HG03159 (cell line): ENCODE measurements around the gene HOXC13.

Experiments used
- ATAC-seq: cut with Tn5 transposase; IDR thresholded peaks from one replicate; pipeline ENCODE4 v1.9.1; 2021; ENCODE audit warnings: mild to moderate bottlenecking, moderate library complexity; ENCODE audit not compliant: unreplicated experiment

Gene HOXC13

GRCh38 chr12:53968214-53969127 lies 29.8 kb downstream of the HOXC13 start:
- ATAC-seq = no peak

GRCh38 chr12:53969588-53970259 lies 31.1 kb downstream of the HOXC13 start:
- no peak for ATAC-seq

DNA sequence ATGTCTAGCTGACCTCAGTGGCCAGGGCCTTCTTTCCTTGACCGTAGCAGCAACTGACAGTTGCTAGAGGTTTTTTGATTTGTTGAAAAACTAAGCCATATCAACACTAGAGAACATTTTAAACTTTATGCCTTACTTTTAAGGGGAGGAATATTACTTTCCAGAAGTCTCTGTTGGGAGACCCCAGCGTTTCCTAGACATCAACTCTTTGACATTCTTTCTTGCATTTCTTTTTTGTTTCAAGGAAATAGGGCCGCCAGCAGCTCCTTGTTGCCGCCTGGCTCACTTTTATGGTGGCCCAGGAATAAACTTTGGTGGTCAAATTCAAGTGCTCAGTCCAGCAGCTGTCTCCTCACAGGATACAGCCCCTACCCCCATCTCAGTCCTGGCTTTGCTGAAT lies 31.8 kb downstream of the HOXC13 start:
- ATAC-seq = no peak

DNA sequence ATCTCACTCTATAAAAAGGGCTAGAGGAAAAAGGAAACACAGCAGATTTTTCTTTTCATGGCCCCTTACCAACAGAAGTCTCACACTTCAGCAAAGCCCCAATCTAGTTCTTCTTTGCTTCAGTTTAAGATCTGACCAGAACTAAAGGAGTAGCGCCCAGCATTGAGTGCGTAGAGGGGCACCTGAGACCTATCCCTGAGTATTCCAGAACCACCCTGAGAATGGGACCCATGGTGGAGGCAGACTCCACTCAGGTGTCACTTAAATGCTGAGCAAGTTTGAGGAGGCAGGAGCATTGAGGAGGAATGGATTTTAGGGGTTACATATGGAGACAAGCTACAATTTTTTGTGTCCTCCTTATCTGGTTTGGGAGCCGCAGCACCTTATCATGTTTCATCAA lies 32.5 kb downstream of the HOXC13 start:
- ATAC-seq = no peak

- no peak for ATAC-seq
These were observed 33.1 kb downstream of the HOXC13 start for GRCh38 chr12:53971686-53972085.

DNA sequence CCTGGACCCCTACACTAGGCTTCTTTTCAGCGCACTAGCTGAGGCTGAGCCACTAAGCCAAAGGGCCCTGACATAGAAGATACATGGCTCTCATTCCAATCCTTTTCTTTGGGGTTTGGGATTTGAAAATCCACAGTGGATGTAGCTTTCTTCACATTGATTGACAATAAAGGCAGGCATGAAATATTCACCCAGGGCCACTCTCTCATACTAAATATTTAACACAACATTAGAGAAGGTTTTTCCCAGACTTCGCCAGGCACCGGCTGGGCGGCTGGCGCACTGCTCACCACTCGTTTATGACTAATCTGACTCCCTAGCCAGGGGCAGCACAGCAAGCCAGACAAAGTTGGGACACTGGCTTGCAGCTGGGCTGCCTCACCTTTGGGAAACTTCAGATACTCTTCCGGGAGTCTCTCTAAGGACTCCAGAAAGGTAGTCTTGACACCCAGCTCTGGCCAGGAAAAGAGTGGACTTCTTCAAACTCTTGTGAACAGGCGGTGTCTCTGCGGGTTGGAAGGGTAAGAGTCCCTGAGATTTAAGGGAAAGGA lies 33.6 kb downstream of the HOXC13 start:
- ATAC-seq = no peak

- no peak for ATAC-seq
These were observed 34.1 kb downstream of the HOXC13 start, which contains the start of gene HOXC11 for GRCh38 chr12:53972722-53973235. TSS of gene HOXC11 (plus strand) at chr12:53973126. CDS start at chr12:53973242, 116 bp downstream.

- no peak for ATAC-seq
These were observed 34.8 kb downstream of the HOXC13 start for GRCh38 chr12:53973236-53974042.

GRCh38 chr12:53974084-53975063 lies 35.7 kb downstream of the HOXC13 start, which contains the start of gene HOTAIR:
TSS of gene HOTAIR (minus strand) at chr12:53974954.
- no peak for ATAC-seq

GRCh38 chr12:53975064-53975471 lies 36.4 kb downstream of the HOXC13 start:
- ATAC-seq = no peak

- ATAC-seq = no peak
These were observed 37.0 kb downstream of the HOXC13 start for GRCh38 chr12:53975479-53976152.

- ATAC-seq = no peak
These were observed 37.7 kb downstream of the HOXC13 start for GRCh38 chr12:53976172-53976822.

DNA sequence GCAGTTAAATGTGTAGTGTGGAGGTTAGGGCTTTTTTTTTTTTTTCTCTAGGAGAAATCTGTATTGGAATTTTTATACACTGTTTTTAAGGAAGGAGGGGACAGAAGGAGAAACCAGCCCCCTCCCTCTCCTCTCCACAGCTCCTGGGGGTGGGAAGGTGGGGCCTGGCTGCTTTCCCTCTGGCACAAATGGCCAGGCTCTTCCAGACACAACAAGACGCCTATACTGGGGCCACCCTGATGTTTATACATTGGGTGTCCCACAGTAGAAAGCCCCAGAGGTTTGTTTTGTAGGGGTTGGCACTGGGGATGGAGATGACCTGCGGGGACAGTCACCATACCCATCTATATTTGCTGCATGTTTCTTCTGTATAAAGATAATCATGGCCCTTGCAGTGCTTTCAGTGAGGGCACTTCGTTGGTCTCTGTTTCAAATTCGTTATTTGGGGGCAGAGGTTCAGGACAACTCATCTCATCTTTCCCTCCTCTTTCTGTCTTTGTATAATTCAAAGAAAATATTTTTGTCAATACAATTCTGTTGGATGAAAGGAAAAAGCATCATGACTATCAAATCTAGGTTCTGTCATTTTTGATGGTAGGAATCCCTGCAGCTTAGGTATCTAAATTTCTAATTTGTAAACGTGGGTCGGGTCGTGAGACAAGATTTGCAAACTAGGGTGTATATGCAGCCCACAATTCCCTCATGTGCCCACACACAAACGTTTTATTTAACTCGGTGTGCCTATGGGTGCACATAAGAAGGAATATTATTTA lies 38.4 kb downstream of the HOXC13 start:
- ATAC-seq = no peak

- ATAC-seq = no peak
These were observed 39.2 kb downstream of the HOXC13 start for GRCh38 chr12:53977596-53978445.

DNA sequence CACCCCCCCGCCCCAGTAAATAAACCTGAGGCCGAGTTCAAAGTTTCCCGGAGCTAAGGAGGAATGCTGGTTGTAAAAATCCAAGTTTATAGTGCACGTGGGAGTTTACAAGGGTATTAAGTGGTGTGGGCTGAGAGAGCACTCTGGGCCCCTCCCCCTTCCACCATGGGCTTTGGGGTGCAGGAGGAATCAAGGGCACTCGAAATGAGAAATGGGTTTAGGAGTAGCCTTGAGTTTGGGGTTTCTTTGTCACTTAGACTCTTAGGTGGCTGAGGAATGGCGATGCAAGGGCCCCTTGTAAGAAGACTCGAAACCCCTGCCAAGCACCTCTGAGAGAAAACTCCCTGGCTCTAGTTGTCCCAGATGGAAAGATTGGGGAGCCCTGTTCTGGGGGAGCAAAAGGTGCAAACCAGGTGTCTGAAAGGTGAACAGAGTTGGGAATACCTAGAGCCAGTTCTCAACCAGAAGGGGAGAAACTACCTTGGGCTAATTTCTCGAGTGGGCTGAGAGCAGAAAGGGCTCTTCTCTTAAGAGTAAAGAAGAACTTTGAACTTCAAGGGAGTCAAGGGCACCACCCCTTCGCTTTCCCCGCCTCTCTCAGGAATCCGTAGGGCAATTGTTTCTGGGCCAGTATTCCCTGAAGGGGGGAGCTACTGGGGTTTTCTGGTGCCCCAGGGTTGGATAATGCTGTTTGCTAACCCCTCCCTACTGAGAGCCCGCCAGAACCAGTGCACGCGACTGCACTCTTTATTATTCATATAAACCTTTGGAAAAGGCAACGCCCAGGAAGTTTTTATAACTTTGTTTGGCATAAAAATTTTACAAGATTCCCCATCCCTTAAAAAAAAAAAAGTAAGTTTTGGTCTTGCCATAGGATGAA lies 40.1 kb downstream of the HOXC13 start:
- ATAC-seq = no peak
